Endothelial cell of umbilical vein (primary cell): ENCODE data around the gene MIS18A.

ENCODE experiments used
- CTCF ChIP-seq, 2 donors: IDR thresholded peaks; 1 replicate in 1 of 2; 2 replicates in 1 of 2; pipeline ENCODE4 v1.5.1; 2011; ENCODE audit warnings: low read length in 2 of 2, mild to moderate bottlenecking in 2 of 2, moderate library complexity in 2 of 2, control low read depth in 1 of 2, inconsistent platforms in 1 of 2, low read depth in 1 of 2; ENCODE audit not compliant: insufficient read depth in 1 of 2; ENCODE audit errors: extremely low read depth in 1 of 2
- EZH2 ChIP-seq: IDR thresholded peaks from 2 replicates; pipeline ENCODE4 v1.6.1; 2012; ENCODE audit warnings: borderline replicate concordance, low read depth, mild to moderate bottlenecking, moderate library complexity, low read length, inconsistent platforms; ENCODE audit not compliant: severe bottlenecking
- JUN ChIP-seq: IDR thresholded peaks from 2 replicates; pipeline ENCODE4 v1.6.1; 2011; ENCODE audit warnings: borderline replicate concordance, low read depth; ENCODE audit not compliant: insufficient read length, insufficient read depth
- MYC ChIP-seq: IDR thresholded peaks from one replicate; pipeline ENCODE4 v1.6.1; 2011; ENCODE audit warnings: mild to moderate bottlenecking, low read depth, low read length
- POLR2A ChIP-seq: IDR thresholded peaks from 2 replicates; pipeline ENCODE4 v1.6.1; 2012; ENCODE audit warnings: low read depth, mild to moderate bottlenecking, control low read depth, low read length
- POLR2AphosphoS5 ChIP-seq: IDR thresholded peaks from 2 replicates; pipeline ENCODE4 v1.6.1; 2012; ENCODE audit warnings: low read depth, mild to moderate bottlenecking, control low read depth, low read length, moderate library complexity; ENCODE audit not compliant: insufficient read depth

GRCh38 chr21:32302560-32302959 lies 23.7 kb upstream of the MIS18A start:
- TF ChIP-seq CTCF (IDR thresholded peaks at IDR 0.05; ENCODE audit: extremely low read depth in 1 of 2, insufficient read depth in 1 of 2, low read depth in 1 of 2, low read length in 2 of 2) (no peak), POLR2AphosphoS5 (no peak), JUN (no peak), POLR2A (no peak), MYC (no peak), EZH2 (no peak)
